ENCODE data around the gene PXT1. TPM values are rescaled to one million over a fixed set of nuclear protein-coding genes. Genes with fewer than 3 reads are reported as not detected.

The PXT1 gene
- total RNA-seq, 1 donor from 2014 or later = not detected

DNA sequence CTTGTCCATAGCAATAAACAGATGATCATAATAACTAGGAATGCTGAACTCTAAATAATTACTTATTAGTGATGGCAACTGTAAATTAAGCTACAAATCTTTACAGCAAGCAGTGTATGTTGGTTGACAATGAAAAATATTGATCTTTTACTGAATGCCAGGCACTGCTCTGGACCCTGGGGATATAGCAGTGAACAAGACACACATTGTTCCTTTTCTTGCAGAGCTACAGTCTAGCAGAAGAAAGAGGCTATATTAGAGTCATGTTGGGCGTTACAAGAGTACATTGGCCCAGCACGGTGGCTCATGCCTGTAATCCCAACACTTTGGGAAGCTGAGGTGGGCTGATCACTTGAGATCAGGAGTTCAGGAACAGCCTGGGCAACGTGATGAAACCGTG, 11.5 kb downstream of the PXT1 start:
- no peak for ATAC-seq
- DNase-seq = no peak
- Histone ChIP-seq H3K27me3 (ENCODE audit: low read depth) (no peaks in the 10 kb centered on the region), H3K27ac (no peak overlapping the region), H3K36me3 (no peaks in the 10 kb centered on the region), H3K4me1 (no peaks in the 10 kb centered on the region), H3K4me3 (no peak overlapping the region), H3K9me3 (no peaks in the 10 kb centered on the region)
- intact Hi-C loops (cut with DNase I) = no loop called here
- TF ChIP-seq, protein P1, sequence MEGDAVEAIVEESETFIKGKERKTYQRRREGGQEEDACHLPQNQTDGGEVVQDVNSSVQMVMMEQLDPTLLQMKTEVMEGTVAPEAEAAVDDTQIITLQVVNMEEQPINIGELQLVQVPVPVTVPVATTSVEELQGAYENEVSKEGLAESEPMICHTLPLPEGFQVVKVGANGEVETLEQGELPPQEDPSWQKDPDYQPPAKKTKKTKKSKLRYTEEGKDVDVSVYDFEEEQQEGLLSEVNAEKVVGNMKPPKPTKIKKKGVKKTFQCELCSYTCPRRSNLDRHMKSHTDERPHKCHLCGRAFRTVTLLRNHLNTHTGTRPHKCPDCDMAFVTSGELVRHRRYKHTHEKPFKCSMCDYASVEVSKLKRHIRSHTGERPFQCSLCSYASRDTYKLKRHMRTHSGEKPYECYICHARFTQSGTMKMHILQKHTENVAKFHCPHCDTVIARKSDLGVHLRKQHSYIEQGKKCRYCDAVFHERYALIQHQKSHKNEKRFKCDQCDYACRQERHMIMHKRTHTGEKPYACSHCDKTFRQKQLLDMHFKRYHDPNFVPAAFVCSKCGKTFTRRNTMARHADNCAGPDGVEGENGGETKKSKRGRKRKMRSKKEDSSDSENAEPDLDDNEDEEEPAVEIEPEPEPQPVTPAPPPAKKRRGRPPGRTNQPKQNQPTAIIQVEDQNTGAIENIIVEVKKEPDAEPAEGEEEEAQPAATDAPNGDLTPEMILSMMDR (IDR thresholded peaks at IDR 0.05) = no peak

DNA sequence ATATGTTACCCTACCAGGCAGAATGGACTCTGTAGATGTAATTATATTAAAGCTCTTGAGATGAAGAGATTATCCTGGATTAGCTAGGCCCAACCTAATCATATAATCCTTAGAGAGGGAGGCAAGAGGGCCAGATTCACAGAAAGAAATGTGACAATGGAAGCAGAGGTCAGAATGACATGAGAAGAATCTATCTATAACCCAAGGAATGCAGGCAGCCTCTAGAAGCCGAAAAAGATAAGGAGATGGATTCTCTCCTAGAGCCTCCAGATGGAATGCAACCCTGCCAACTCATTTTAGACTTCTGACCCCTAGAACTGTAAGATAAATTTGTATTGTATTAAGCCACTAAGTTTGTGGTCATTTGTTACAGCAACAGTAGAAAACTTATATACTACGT, 12.3 kb downstream of the PXT1 start:
- TF ChIP-seq, protein P1 (IDR thresholded peaks at IDR 0.05) = no peak
- no peaks in the 10 kb centered on the region for H3K36me3 ChIP-seq
- intact Hi-C loops (cut with DNase I) = no loop called here
- H3K4me3 ChIP-seq = no peak overlapping the region
- ATAC-seq (no peak), DNase-seq (no peak)
- no peak overlapping the region for H3K27ac ChIP-seq
- H3K27me3 ChIP-seq (ENCODE audit: low read depth) = no peaks in the 10 kb centered on the region
- no peaks in the 10 kb centered on the region for H3K4me1 ChIP-seq
- no peaks in the 10 kb centered on the region for H3K9me3 ChIP-seq

DNA sequence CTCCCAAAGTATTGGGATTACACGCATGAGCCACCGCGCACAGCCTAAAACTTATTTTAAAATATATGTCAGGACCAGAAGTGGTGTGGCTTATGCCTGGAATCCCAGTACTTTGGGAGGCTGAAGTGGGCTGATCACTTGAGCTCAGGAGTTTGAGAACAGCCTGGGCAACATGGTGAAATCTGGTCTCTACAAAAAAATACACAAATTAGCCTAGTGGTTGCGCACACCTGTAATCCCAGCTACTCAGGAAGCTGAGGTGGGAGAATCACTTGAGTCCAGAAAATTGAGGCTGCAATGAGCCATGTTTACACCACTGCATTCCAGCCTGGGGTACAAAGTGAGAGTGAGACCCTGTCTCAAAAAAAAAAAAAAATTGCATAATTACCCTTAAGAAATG, 13.7 kb downstream of the PXT1 start:
- Histone ChIP-seq H3K27ac (no peak overlapping the region), H3K36me3 (no peaks in the 10 kb centered on the region), H3K4me3 (no peak overlapping the region), H3K27me3 (ENCODE audit: low read depth) (no peaks in the 10 kb centered on the region), H3K9me3 (no peaks in the 10 kb centered on the region), H3K4me1 (no peaks in the 10 kb centered on the region)
- intact Hi-C loops (cut with DNase I) = no loop called here
- ATAC-seq = no peak
- TF ChIP-seq, protein P1 (IDR thresholded peaks at IDR 0.05) = no peak
- no peak for DNase-seq

- no peak overlapping the region for H3K4me3 ChIP-seq
- H3K9me3 ChIP-seq = no peaks in the 10 kb centered on the region
- H3K36me3 ChIP-seq = no peaks in the 10 kb centered on the region
- H3K4me1 ChIP-seq = peaks cover 7% of the 10 kb centered on the region
- no peak for ATAC-seq
- intact Hi-C loops (cut with DNase I) = no loop called here
- no peaks in the 10 kb centered on the region for H3K27me3 ChIP-seq (ENCODE audit: low read depth)
- TF ChIP-seq, protein P1 (IDR thresholded peaks at IDR 0.05) = no peak
- H3K27ac ChIP-seq = no peak overlapping the region
- no peak for DNase-seq
These were observed 16.0 kb downstream of the PXT1 start for GRCh38 chr6:36426622-36427021.

DNA sequence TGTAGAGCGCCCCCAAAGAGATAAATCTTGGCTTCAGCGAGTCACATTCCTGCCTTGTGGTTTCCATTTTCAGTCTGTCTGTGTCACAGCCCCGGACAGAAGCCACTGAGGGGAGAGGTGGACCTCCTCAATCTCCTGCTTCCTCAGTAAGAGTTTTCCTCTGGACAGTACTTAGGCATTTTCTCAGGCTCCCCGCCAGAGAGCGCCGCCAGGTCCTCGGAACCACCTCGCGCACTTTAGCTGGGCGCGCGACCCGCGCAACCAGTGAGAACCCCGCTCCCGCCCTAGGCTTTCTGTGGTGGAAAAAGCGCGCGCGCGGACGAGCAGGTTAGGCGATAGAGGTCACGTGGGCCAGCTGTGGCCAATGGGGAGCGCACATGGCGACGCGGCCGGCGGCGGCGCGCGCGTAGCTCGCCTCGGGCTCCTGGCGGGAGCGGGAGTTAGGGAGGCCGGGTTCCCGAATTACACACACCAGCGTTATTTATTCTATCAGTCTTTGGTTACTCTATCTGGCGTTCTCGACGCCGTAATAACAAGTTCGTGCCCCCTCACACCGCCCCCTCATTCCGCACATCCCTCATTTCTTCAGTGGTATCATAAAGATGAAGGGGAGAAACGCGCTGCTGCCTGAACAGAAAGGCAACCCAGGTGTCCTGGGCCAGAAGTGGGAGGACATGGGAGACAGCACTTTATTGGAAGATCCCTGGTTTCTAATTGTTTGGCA, 19.4 kb downstream of the PXT1 start:
- Histone ChIP-seq H3K4me1 (peaks cover 7% of the 10 kb centered on the region), H3K36me3 (no peaks in the 10 kb centered on the region), H3K27me3 (ENCODE audit: low read depth) (no peaks in the 10 kb centered on the region), H3K27ac (peak overlapping the region; percentile 82), H3K4me3 (peak overlapping the region; percentile 62), H3K9me3 (no peaks in the 10 kb centered on the region)
- TF ChIP-seq, protein P1 (IDR thresholded peaks at IDR 0.05) = peak; percentile 67
- ATAC-seq (peak; percentile 100), DNase-seq (peak; percentile 100)
- intact Hi-C loops (cut with DNase I) = no loop called here

All from lower lobe of right lung (tissue), 2 donors.